Measurements from ENCODE around the gene FNIP1. TPM values are rescaled to one million over a fixed set of nuclear protein-coding genes. Genes with fewer than 3 reads are reported as not detected.

FNIP1 gene
- polyA plus RNA-seq, 1 donor (not counting 4 experiments of a cell fraction or from before 2014, with no cell fraction given) = 14.6 TPM

DNA sequence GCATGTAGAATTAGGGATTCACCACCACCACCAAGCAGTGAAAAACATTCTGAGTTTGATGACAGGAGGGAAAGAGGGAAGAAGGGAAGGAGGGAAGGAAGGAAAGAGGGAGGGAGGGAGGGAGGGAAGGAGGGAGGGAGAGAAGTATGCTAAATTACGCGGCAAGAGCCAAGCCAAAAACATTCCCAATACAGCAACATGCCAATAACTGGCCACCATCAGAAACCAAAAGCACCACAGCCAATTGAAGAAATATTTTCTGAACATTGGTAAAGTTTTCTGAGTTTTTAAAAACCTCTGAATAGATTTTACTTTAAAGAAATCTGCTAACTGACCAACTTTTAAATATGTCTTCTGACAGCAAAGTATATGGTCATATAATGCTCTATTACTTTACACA is 36.0 kb downstream of the FNIP1 start:
- Histone ChIP-seq H3K9me3 (ENCODE audit: control insufficient read depth, low read depth, low read length) (no peaks in the 10 kb centered on the region), H3K9ac (ENCODE audit: control insufficient read depth, extremely low read depth, insufficient read depth, low read length) (no peak overlapping the region), H3K27me3 (ENCODE audit: control insufficient read depth, extremely low read depth, insufficient read depth, low read length) (no peaks in the 10 kb centered on the region), H3K9me1 (ENCODE audit: control insufficient read depth, extremely low read depth, insufficient read depth, low read length) (no peaks in the 10 kb centered on the region), H3K4me3 (ENCODE audit: control insufficient read depth in 2 of 3, extremely low read depth in 1 of 3, insufficient read depth in 2 of 3, low read depth in 1 of 3, low read length in 3 of 3) (no peak overlapping the region), H3K79me2 (ENCODE audit: control insufficient read depth, insufficient read depth, low read length) (peaks cover 90% of the 10 kb centered on the region), H3K36me3 (ENCODE audit: control insufficient read depth in 2 of 2, extremely low read depth in 1 of 2, insufficient read depth in 2 of 2, low read length in 2 of 2) (no peaks in the 10 kb centered on the region), H2AFZ (ENCODE audit: control insufficient read depth, low read length) (no peak overlapping the region), H3K4me1 (ENCODE audit: control insufficient read depth, extremely low read depth, insufficient read depth, low read length) (peaks cover 6% of the 10 kb centered on the region), H3K27ac (ENCODE audit: control insufficient read depth, insufficient read depth, low read length) (no peak overlapping the region), H3K4me2 (ENCODE audit: control insufficient read depth, extremely low read depth, insufficient read depth, low read depth, low read length) (no peak overlapping the region), H4K20me1 (ENCODE audit: control insufficient read depth, extremely low read depth, insufficient read depth, low read length) (peaks cover 5% of the 10 kb centered on the region)
- dilution Hi-C loops (cut with MboI; ENCODE audit: extremely low pct_ligation_motif_present, low sequenced_read_pairs) = no loop called here
- DNase-seq (ENCODE audit: low read depth, low spot score) (no peak), FAIRE-seq (no peak)
- TF ChIP-seq EZH2 (IDR thresholded peaks at IDR 0.05; ENCODE audit: low read length) = no peak

DNA sequence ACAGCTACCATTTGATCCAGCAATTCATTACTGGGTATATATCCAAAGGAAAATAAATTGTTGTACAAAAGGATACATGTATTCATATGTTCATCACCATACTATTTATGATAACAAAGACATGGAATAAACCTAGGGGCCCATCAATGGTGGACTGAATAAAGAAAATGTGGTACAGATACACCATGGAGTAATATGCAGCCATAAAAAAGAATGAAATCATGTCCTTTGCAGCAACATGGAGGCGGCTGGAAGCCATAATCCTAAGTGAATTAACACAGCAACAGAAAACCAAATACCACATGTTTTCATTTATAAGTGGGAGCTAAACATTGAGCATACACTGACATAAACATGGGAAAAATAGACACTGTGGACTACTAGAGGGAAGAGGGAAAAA is 37.1 kb downstream of the FNIP1 start:
- no peak for TF ChIP-seq EZH2 (IDR thresholded peaks at IDR 0.05; ENCODE audit: low read length)
- TF ChIP-seq, protein P1, sequence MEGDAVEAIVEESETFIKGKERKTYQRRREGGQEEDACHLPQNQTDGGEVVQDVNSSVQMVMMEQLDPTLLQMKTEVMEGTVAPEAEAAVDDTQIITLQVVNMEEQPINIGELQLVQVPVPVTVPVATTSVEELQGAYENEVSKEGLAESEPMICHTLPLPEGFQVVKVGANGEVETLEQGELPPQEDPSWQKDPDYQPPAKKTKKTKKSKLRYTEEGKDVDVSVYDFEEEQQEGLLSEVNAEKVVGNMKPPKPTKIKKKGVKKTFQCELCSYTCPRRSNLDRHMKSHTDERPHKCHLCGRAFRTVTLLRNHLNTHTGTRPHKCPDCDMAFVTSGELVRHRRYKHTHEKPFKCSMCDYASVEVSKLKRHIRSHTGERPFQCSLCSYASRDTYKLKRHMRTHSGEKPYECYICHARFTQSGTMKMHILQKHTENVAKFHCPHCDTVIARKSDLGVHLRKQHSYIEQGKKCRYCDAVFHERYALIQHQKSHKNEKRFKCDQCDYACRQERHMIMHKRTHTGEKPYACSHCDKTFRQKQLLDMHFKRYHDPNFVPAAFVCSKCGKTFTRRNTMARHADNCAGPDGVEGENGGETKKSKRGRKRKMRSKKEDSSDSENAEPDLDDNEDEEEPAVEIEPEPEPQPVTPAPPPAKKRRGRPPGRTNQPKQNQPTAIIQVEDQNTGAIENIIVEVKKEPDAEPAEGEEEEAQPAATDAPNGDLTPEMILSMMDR (optimal IDR thresholded peaks at IDR 0.05 in 1 of 3, IDR thresholded peaks at IDR 0.05 in 1 of 3, conservative IDR thresholded peaks at IDR 0.05 in 1 of 3; ENCODE audit: extremely low read depth in 1 of 3, insufficient read depth in 2 of 3, low read length in 3 of 3) = no peak
- dilution Hi-C loops (cut with MboI; ENCODE audit: extremely low pct_ligation_motif_present, low sequenced_read_pairs) = no loop called here
- no peaks in the 10 kb centered on the region for H3K4me1 ChIP-seq (ENCODE audit: control insufficient read depth, extremely low read depth, insufficient read depth, low read length)
- no peaks in the 10 kb centered on the region for H3K9me3 ChIP-seq (ENCODE audit: control insufficient read depth, low read depth, low read length)
- FAIRE-seq (no peak), DNase-seq (ENCODE audit: low read depth, low spot score) (no peak)
- peaks cover 5% of the 10 kb centered on the region for H4K20me1 ChIP-seq (ENCODE audit: control insufficient read depth, extremely low read depth, insufficient read depth, low read length)
- H3K9ac ChIP-seq (ENCODE audit: control insufficient read depth, extremely low read depth, insufficient read depth, low read length) = no peak overlapping the region
- H3K27me3 ChIP-seq (ENCODE audit: control insufficient read depth, extremely low read depth, insufficient read depth, low read length) = no peaks in the 10 kb centered on the region
- no peak overlapping the region for H3K27ac ChIP-seq (ENCODE audit: control insufficient read depth, insufficient read depth, low read length)
- H3K79me2 ChIP-seq (ENCODE audit: control insufficient read depth, insufficient read depth, low read length) = peaks cover 89% of the 10 kb centered on the region
- no peaks in the 10 kb centered on the region for H3K9me1 ChIP-seq (ENCODE audit: control insufficient read depth, extremely low read depth, insufficient read depth, low read length)
- no peak overlapping the region for H2AFZ ChIP-seq (ENCODE audit: control insufficient read depth, low read length)
- no peak overlapping the region for H3K4me3 ChIP-seq (ENCODE audit: control insufficient read depth in 2 of 3, extremely low read depth in 1 of 3, insufficient read depth in 2 of 3, low read depth in 1 of 3, low read length in 3 of 3)
- no peak overlapping the region for H3K4me2 ChIP-seq (ENCODE audit: control insufficient read depth, extremely low read depth, insufficient read depth, low read depth, low read length)
- no peaks in the 10 kb centered on the region for H3K36me3 ChIP-seq (ENCODE audit: control insufficient read depth in 2 of 2, extremely low read depth in 1 of 2, insufficient read depth in 2 of 2, low read length in 2 of 2)

DNA sequence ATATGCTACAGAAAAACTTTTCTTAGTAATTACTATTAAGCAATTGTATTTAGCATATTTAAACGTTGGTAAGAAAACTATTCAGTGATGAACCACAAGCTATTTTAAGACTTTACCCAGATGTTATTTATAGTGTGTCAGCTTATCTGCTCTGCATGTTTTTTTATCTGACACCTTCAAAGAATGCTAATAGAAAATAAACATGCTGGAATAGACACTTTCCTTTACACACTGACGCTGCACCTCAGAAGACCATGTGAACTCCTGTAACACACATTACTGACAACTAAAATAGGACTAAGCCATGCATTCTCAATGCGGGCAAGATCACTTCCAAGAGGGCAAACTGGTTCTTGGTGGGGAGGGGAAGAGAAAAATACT is 38.3 kb downstream of the FNIP1 start:
- TF ChIP-seq EZH2 (IDR thresholded peaks at IDR 0.05; ENCODE audit: low read length) = no peak
- TF ChIP-seq, protein P1 (optimal IDR thresholded peaks at IDR 0.05 in 1 of 3, IDR thresholded peaks at IDR 0.05 in 1 of 3, conservative IDR thresholded peaks at IDR 0.05 in 1 of 3; ENCODE audit: extremely low read depth in 1 of 3, insufficient read depth in 2 of 3, low read length in 3 of 3) = no peak
- dilution Hi-C loops (cut with MboI; ENCODE audit: extremely low pct_ligation_motif_present, low sequenced_read_pairs) = no loop called here
- Histone ChIP-seq H3K36me3 (ENCODE audit: control insufficient read depth in 2 of 2, extremely low read depth in 1 of 2, insufficient read depth in 2 of 2, low read length in 2 of 2) (no peaks in the 10 kb centered on the region), H3K4me3 (ENCODE audit: control insufficient read depth in 2 of 3, extremely low read depth in 1 of 3, insufficient read depth in 2 of 3, low read depth in 1 of 3, low read length in 3 of 3) (no peak overlapping the region), H3K4me2 (ENCODE audit: control insufficient read depth, extremely low read depth, insufficient read depth, low read depth, low read length) (no peak overlapping the region), H3K27me3 (ENCODE audit: control insufficient read depth, extremely low read depth, insufficient read depth, low read length) (no peaks in the 10 kb centered on the region), H3K9me1 (ENCODE audit: control insufficient read depth, extremely low read depth, insufficient read depth, low read length) (no peaks in the 10 kb centered on the region), H3K4me1 (ENCODE audit: control insufficient read depth, extremely low read depth, insufficient read depth, low read length) (no peaks in the 10 kb centered on the region), H3K27ac (ENCODE audit: control insufficient read depth, insufficient read depth, low read length) (no peak overlapping the region), H2AFZ (ENCODE audit: control insufficient read depth, low read length) (no peak overlapping the region), H3K9ac (ENCODE audit: control insufficient read depth, extremely low read depth, insufficient read depth, low read length) (no peak overlapping the region), H3K9me3 (ENCODE audit: control insufficient read depth, low read depth, low read length) (no peaks in the 10 kb centered on the region), H3K79me2 (ENCODE audit: control insufficient read depth, insufficient read depth, low read length) (peaks cover 89% of the 10 kb centered on the region), H4K20me1 (ENCODE audit: control insufficient read depth, extremely low read depth, insufficient read depth, low read length) (peaks cover 5% of the 10 kb centered on the region)
- DNase-seq (ENCODE audit: low read depth, low spot score) (no peak), FAIRE-seq (no peak)

All from keratinocyte (primary cell).